ENCODE measurements around the gene CAV2.

GRCh38 chr7:116553168-116553964 lies 53.8 kb downstream of the CAV2 start:
- TF ChIP-seq GABPA (IDR thresholded peaks at IDR 0.05; ENCODE audit: low read depth) (no peak), MXI1 (IDR thresholded peaks at IDR 0.05; ENCODE audit: low read depth, low read length) (no peak), PBX3 (IDR thresholded peaks at IDR 0.05) (no peak), TCF12 (IDR thresholded peaks at IDR 0.05) (no peak), SIN3A (IDR thresholded peaks at IDR 0.05; ENCODE audit: borderline replicate concordance, low read depth, low read length) (no peak), FOXJ3 (CRISPR knock-in tag; IDR thresholded peaks at IDR 0.05) (no peak), RCOR1 (IDR thresholded peaks at IDR 0.05; ENCODE audit: low read length) (no peak), SMC3 (IDR thresholded peaks at IDR 0.05; ENCODE audit: low read depth, low read length) (no peak), USF2 (IDR thresholded peaks at IDR 0.05; ENCODE audit: borderline replicate concordance, low read depth, low read length) (no peak), CHD2 (IDR thresholded peaks at IDR 0.05; ENCODE audit: low read length, partially characterized antibody) (no peak), YY1 (IDR thresholded peaks at IDR 0.05; ENCODE audit: low read depth) (no peak)
- TF ChIP-seq, protein P1, sequence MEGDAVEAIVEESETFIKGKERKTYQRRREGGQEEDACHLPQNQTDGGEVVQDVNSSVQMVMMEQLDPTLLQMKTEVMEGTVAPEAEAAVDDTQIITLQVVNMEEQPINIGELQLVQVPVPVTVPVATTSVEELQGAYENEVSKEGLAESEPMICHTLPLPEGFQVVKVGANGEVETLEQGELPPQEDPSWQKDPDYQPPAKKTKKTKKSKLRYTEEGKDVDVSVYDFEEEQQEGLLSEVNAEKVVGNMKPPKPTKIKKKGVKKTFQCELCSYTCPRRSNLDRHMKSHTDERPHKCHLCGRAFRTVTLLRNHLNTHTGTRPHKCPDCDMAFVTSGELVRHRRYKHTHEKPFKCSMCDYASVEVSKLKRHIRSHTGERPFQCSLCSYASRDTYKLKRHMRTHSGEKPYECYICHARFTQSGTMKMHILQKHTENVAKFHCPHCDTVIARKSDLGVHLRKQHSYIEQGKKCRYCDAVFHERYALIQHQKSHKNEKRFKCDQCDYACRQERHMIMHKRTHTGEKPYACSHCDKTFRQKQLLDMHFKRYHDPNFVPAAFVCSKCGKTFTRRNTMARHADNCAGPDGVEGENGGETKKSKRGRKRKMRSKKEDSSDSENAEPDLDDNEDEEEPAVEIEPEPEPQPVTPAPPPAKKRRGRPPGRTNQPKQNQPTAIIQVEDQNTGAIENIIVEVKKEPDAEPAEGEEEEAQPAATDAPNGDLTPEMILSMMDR (IDR thresholded peaks at IDR 0.05): no peak
- TF ChIP-seq, protein P2, sequence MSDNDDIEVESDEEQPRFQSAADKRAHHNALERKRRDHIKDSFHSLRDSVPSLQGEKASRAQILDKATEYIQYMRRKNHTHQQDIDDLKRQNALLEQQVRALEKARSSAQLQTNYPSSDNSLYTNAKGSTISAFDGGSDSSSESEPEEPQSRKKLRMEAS (IDR thresholded peaks at IDR 0.05; ENCODE audit: low read depth): no peak
- TF ChIP-seq, protein P3, sequence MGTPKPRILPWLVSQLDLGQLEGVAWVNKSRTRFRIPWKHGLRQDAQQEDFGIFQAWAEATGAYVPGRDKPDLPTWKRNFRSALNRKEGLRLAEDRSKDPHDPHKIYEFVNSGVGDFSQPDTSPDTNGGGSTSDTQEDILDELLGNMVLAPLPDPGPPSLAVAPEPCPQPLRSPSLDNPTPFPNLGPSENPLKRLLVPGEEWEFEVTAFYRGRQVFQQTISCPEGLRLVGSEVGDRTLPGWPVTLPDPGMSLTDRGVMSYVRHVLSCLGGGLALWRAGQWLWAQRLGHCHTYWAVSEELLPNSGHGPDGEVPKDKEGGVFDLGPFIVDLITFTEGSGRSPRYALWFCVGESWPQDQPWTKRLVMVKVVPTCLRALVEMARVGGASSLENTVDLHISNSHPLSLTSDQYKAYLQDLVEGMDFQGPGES (IDR thresholded peaks at IDR 0.05; ENCODE audit: low read depth, low read length): no peak

Measured in SK-N-SH (cell line).